ENCODE measurements around the gene PGLYRP4.

The PGLYRP4 gene

GRCh38 chr1:153348511-153349362 lies at the start of gene PGLYRP4:
Gene PGLYRP4 (minus strand): TSS chr1:153348841. CDS start chr1:153347932, 909 bp downstream.
- no peak for DNase-seq (ENCODE audit: extremely low spot score, insufficient read length, low read depth)
- FAIRE-seq = no peak

GRCh38 chr1:153397924-153398651 lies 49.4 kb upstream of the PGLYRP4 start:
- DNase-seq (ENCODE audit: extremely low spot score, insufficient read length, low read depth) (no peak), FAIRE-seq (no peak)

- no peak for FAIRE-seq
- DNase-seq (ENCODE audit: extremely low spot score, insufficient read length, low read depth) = no peak
Observed at GRCh38 chr1:153397051-153397923, 48.6 kb upstream of the PGLYRP4 start.

- FAIRE-seq (no peak), DNase-seq (ENCODE audit: extremely low spot score, insufficient read length, low read depth) (no peak)
Observed at GRCh38 chr1:153396461-153396860, 47.8 kb upstream of the PGLYRP4 start.

- DNase-seq (ENCODE audit: extremely low spot score, insufficient read length, low read depth) (no peak), FAIRE-seq (no peak)
Observed at GRCh38 chr1:153395776-153396175, 47.1 kb upstream of the PGLYRP4 start.

GRCh38 chr1:153395136-153395685 lies 46.6 kb upstream of the PGLYRP4 start:
- no peak for FAIRE-seq

GRCh38 chr1:153394391-153394790 lies 45.8 kb upstream of the PGLYRP4 start:
- FAIRE-seq = no peak
- no peak for DNase-seq (ENCODE audit: extremely low spot score, insufficient read length, low read depth)

More at GRCh38 chr1:153395136-153395685, 46.6 kb upstream of the PGLYRP4 start:
- no peak for DNase-seq (ENCODE audit: extremely low spot score, insufficient read length, low read depth)

GRCh38 chr1:153393926-153394325 lies 45.3 kb upstream of the PGLYRP4 start:
- no peak for DNase-seq (ENCODE audit: extremely low spot score, insufficient read length, low read depth)
- no peak for FAIRE-seq

- FAIRE-seq (no peak), DNase-seq (ENCODE audit: extremely low spot score, insufficient read length, low read depth) (no peak)
Observed at GRCh38 chr1:153392822-153393221, 44.2 kb upstream of the PGLYRP4 start.

GRCh38 chr1:153392258-153392657 lies 43.6 kb upstream of the PGLYRP4 start:
- FAIRE-seq = no peak
- DNase-seq (ENCODE audit: extremely low spot score, insufficient read length, low read depth) = no peak

GRCh38 chr1:153390938-153391710 lies 42.5 kb upstream of the PGLYRP4 start, which contains the start of gene S100A8:
Gene S100A8 (minus strand): TSS chr1:153391073. CDS start chr1:153390535, 538 bp downstream.
- DNase-seq (ENCODE audit: extremely low spot score, insufficient read length, low read depth) (no peak), FAIRE-seq (no peak)

GRCh38 chr1:153389973-153390879 lies 41.6 kb upstream of the PGLYRP4 start:
- no peak for FAIRE-seq
- no peak for DNase-seq (ENCODE audit: extremely low spot score, insufficient read length, low read depth)

- FAIRE-seq = no peak
Observed at GRCh38 chr1:153389401-153389800, 40.8 kb upstream of the PGLYRP4 start.

GRCh38 chr1:153387785-153388184 lies 39.1 kb upstream of the PGLYRP4 start:
- no peak for FAIRE-seq

More at GRCh38 chr1:153389401-153389800, 40.8 kb upstream of the PGLYRP4 start:
- DNase-seq (ENCODE audit: extremely low spot score, insufficient read length, low read depth) = no peak

GRCh38 chr1:153387001-153387400 lies 38.4 kb upstream of the PGLYRP4 start:
- no peak for FAIRE-seq
- DNase-seq (ENCODE audit: extremely low spot score, insufficient read length, low read depth) = no peak

More at GRCh38 chr1:153387785-153388184, 39.1 kb upstream of the PGLYRP4 start:
- no peak for DNase-seq (ENCODE audit: extremely low spot score, insufficient read length, low read depth)

GRCh38 chr1:153386500-153386901 lies 37.9 kb upstream of the PGLYRP4 start:
- no peak for DNase-seq (ENCODE audit: extremely low spot score, insufficient read length, low read depth)

GRCh38 chr1:153384958-153385580 lies 36.4 kb upstream of the PGLYRP4 start:
- FAIRE-seq = no peak
- DNase-seq (ENCODE audit: extremely low spot score, insufficient read length, low read depth) = no peak

More at GRCh38 chr1:153386500-153386901, 37.9 kb upstream of the PGLYRP4 start:
- no peak for FAIRE-seq

All from GM18507 (cell line).